ENCODE results near the gene NKD1.

DNA sequence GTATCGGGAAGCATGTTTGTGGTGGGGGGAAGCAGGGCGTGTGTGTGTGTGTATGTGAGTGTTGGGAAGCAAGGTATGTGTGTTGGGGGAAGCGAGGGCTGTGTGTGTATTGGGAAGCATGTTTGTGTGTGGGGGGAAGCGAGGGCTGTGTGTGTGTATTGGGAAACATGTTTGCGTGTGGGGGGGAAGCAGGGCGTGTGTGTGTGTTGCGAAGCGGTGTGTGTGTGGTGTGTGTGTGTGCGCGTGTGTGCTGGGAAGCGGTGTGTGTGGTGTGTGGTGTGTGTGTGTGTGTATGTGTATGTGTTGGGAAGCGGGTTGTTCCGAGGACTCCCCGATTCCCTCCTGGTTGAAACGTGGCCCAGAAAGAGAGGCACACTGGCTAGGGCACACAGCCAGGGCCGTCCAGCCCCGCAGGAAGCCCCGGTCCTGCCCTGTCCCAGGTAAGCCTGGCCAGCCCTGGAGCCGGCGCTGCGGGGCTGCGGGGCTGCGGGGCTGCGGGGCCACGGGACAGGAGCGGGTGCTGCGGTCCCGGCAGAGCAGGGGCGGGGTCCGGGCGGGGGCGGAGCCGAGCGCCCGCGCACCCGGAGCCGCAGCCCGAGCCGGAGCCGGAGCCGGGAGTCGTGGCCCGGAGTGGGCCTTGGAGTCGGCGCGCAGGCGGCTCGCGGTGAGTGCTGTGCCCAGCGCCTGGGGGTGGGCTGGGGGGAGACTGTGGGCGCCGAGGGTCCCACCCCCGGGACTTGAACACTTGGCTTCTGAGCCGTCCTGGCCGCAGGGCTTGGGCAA is 145.0 kb downstream of the NKD1 start, which contains the start of gene NOD2:
- TF ChIP-seq CBX5 (IDR thresholded peaks at IDR 0.05; ENCODE audit: low read depth, low read length) (no peak), POLR2A (IDR thresholded peaks at IDR 0.05; ENCODE audit: control extremely low read depth in 1 of 2, low read depth in 2 of 2, low read length in 2 of 2) (no peak), CTCF (IDR thresholded peaks at IDR 0.05; ENCODE audit: control extremely low read depth in 1 of 3, insufficient read depth in 1 of 3, low read depth in 1 of 3, low read length in 3 of 3) (no peak), SIN3A (conservative IDR thresholded peaks at IDR 0.05 in 1 of 2, IDR thresholded peaks at IDR 0.05 in 1 of 2; ENCODE audit: low read depth in 1 of 2, low read length in 2 of 2) (no peak), SP1 (IDR thresholded peaks at IDR 0.05; ENCODE audit: low read depth, low read length) (no peak), KDM1A (IDR thresholded peaks at IDR 0.05; ENCODE audit: borderline replicate concordance, low read length) (no peak), RAD21 (IDR thresholded peaks at IDR 0.05 in 1 of 2, conservative IDR thresholded peaks at IDR 0.05 in 1 of 2; ENCODE audit: low read depth in 2 of 2, low read length in 2 of 2) (no peak), MAFK (IDR thresholded peaks at IDR 0.05; ENCODE audit: low read depth, low read length) (no peak), GABPA (IDR thresholded peaks at IDR 0.05; ENCODE audit: borderline replicate concordance, insufficient read depth, low read length) (no peak), SRF (IDR thresholded peaks at IDR 0.05; ENCODE audit: low read depth, low read length) (no peak)

Measured in H1 (cell line).